SK-N-SH (cell line): ENCODE results near the gene TBC1D5.

Experiments
- CTCF ChIP-seq: fragments of 200-600 bp; sonication (generic); IDR thresholded peaks from 2 replicates; pipeline ENCODE4 v1.6.1; 2017; ENCODE audit warnings: antibody characterized with exemption, mild to moderate bottlenecking, moderate library complexity
- EZH2phosphoT487 ChIP-seq: fragments of 200-600 bp; sonication (generic); IDR thresholded peaks from 2 replicates; pipeline ENCODE4 v1.6.1; 2017; ENCODE audit warnings: low read depth, mixed run types, mild to moderate bottlenecking, antibody characterized with exemption, moderate library complexity, borderline replicate concordance
- MAX ChIP-seq: IDR thresholded peaks from 2 replicates; pipeline ENCODE4 v1.4.0; 2012; ENCODE audit warnings: low read depth
- NRF1 ChIP-seq: IDR thresholded peaks from 2 replicates; pipeline ENCODE4 v1.6.1; 2012; ENCODE audit warnings: low read depth, mild to moderate bottlenecking, low read length
- YY1 ChIP-seq: IDR thresholded peaks from 2 replicates; pipeline ENCODE4 v1.4.0; 2012; ENCODE audit warnings: low read depth, mild to moderate bottlenecking
- TF ChIP-seq, protein P1 (sequence below): fragments of 150-350 bp; IDR thresholded peaks from 2 replicates; pipeline ENCODE4 v1.6.1; 2017; ENCODE audit warnings: antibody characterized with exemption, low read length, low read depth, borderline replicate concordance

DNA sequence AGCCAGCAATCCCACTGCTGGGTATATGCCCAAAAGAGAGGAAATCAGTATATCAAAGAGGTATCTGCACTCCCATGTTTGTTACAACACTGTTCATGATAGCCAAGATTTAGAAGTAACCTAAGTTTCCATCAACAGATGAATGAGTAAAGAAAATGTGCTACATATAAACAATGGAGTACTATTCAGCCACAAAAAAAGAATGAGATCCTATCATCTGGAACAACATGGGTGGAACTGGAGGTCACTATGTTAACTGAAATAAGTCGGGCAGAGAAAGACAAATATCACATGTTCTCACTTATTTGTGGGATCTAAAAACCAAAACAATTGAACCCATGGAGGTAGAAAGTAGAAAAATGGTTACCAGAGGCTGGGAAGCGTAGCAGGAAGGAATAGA lies 108.2 kb downstream of the TBC1D5 start:
- TF ChIP-seq NRF1 = no peak
- TF ChIP-seq EZH2phosphoT487 = no peak
- no peak for TF ChIP-seq CTCF
- TF ChIP-seq YY1 = no peak
- TF ChIP-seq, protein P1, sequence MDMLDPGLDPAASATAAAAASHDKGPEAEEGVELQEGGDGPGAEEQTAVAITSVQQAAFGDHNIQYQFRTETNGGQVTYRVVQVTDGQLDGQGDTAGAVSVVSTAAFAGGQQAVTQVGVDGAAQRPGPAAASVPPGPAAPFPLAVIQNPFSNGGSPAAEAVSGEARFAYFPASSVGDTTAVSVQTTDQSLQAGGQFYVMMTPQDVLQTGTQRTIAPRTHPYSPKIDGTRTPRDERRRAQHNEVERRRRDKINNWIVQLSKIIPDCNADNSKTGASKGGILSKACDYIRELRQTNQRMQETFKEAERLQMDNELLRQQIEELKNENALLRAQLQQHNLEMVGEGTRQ = no peak
- TF ChIP-seq MAX = no peak
